ENCODE measurements around the gene PKP2. TPM values are rescaled to one million over a fixed set of nuclear protein-coding genes. Genes with fewer than 3 reads are reported as not detected.

PKP2 gene
- total RNA-seq, 2 experiments from 2014 or later: 0.13 to 0.23 TPM

GRCh38 chr12:32777691-32778175, 118.8 kb downstream of the PKP2 start:
- H3K27ac Mint-ChIP-seq: no peak overlapping the region
- ATAC-seq (no peak), DNase-seq (no peak)
- POLR2A ChIA-PET: no interaction called here
- no peaks in the 10 kb centered on the region for H3K36me3 Mint-ChIP-seq (ENCODE audit: low read depth)
- intact Hi-C loops (cut with micrococcal nuclease): no loop called here
- H3K4me1 Mint-ChIP-seq (ENCODE audit: low read depth): no peaks in the 10 kb centered on the region
- CTCF ChIA-PET: interaction anchor here (1.4 kb wide), 1 partner anchor 22 kb away, joined by 4 read pairs; the partner anchor contains the start of gene YARS2
- peaks cover 14% of the 10 kb centered on the region for H3K27me3 Mint-ChIP-seq
- no peak overlapping the region for H3K4me3 Mint-ChIP-seq
- H3K9me3 Mint-ChIP-seq: no peaks in the 10 kb centered on the region
- no peak for TF ChIP-seq CTCF (IDR thresholded peaks at IDR 0.05)

DNA sequence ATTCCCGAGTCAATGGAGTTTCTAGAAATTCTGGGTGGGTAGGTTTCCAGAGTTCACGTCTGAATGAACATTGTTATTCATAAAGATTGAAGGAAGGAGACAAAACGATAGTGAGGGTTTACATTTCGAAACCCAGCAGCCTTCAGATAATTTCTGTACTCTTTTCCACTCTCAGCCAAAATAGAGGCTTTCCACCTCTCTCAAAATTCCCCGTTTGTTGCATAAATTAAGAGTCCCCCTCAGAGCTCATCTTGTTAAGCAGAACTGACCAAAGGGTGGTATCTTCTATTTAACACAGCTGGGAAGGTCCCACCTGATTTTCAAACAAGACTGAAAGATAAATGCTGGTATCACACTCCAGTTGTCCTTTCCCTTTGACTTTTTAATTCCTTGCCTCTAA, 119.4 kb downstream of the PKP2 start:
- Mint-ChIP-seq H3K4me3 (no peak overlapping the region), H3K9me3 (no peaks in the 10 kb centered on the region), H3K27me3 (peaks cover 14% of the 10 kb centered on the region), H3K36me3 (ENCODE audit: low read depth) (no peaks in the 10 kb centered on the region), H3K27ac (no peak overlapping the region), H3K4me1 (ENCODE audit: low read depth) (no peaks in the 10 kb centered on the region)
- ATAC-seq (no peak), DNase-seq (no peak)
- ChIA-PET POLR2A (no interaction called here), CTCF (no interaction called here)
- intact Hi-C loops (cut with micrococcal nuclease): no loop called here
- TF ChIP-seq CTCF (IDR thresholded peaks at IDR 0.05): no peak

DNA sequence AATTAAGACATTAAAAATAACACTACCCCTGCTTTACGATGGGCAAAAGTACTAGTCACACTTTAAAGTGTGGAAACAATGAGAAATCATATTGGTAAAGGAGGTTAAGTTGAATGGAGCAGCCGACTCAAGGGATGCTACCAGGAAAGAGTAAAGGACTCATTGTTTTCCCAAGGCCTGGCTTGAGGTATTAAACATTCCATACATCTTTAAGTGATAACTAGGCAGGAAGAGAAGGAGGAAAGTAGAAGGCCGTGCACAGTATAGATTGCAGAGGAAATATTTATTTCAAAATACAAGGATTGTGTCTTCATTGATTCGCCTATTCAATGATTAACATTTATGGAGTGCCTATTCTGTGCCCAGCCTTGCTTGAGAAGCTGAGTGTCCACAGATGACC, 120.3 kb downstream of the PKP2 start:
- DNase-seq: no peak
- no peak overlapping the region for H3K4me3 Mint-ChIP-seq
- H3K4me1 Mint-ChIP-seq (ENCODE audit: low read depth): no peaks in the 10 kb centered on the region
- no peak for TF ChIP-seq CTCF (IDR thresholded peaks at IDR 0.05)
- intact Hi-C loops (cut with micrococcal nuclease): no loop called here
- CTCF ChIA-PET: no interaction called here
- no peaks in the 10 kb centered on the region for H3K9me3 Mint-ChIP-seq
- peaks cover 14% of the 10 kb centered on the region for H3K27me3 Mint-ChIP-seq
- no peak overlapping the region for H3K27ac Mint-ChIP-seq
- no peak for ATAC-seq
- POLR2A ChIA-PET: no interaction called here
- no peaks in the 10 kb centered on the region for H3K36me3 Mint-ChIP-seq (ENCODE audit: low read depth)

DNA sequence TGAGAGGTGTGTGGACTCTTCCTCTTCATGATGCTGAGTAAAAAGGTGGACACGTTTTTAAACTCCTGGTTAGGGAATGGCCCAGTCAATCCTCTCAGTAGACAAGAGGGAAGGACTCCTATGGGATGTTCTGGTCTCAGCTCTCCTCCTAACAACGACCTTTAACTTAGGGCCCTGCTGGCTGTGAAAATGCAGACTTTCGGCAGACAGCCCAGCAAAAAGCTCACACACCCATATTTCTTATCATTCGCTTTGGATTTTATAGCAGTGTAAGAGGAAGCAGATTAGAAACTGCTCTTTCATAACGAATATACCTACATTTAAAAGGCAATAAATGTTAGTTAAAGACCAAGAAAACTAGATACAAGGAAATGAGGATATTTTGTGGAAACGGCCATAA, 122.9 kb downstream of the PKP2 start:
- Mint-ChIP-seq H3K27ac (no peak overlapping the region), H3K9me3 (no peaks in the 10 kb centered on the region), H3K4me1 (ENCODE audit: low read depth) (no peaks in the 10 kb centered on the region), H3K27me3 (peaks cover 13% of the 10 kb centered on the region), H3K36me3 (ENCODE audit: low read depth) (no peaks in the 10 kb centered on the region), H3K4me3 (no peak overlapping the region)
- DNase-seq (no peak), ATAC-seq (no peak)
- TF ChIP-seq CTCF (IDR thresholded peaks at IDR 0.05): no peak
- intact Hi-C loops (cut with micrococcal nuclease): no loop called here
- POLR2A ChIA-PET: no interaction called here
- CTCF ChIA-PET: interaction anchor here (1.0 to 1.5 kb wide), 2 partner anchors 15 to 18 kb away, joined by 3 to 5 read pairs; partner anchors contain the start of gene YARS2

- no peak for ATAC-seq
- H3K27me3 Mint-ChIP-seq: peaks cover 16% of the 10 kb centered on the region
- no peak for TF ChIP-seq CTCF (IDR thresholded peaks at IDR 0.05)
- H3K36me3 Mint-ChIP-seq (ENCODE audit: low read depth): no peaks in the 10 kb centered on the region
- H3K4me3 Mint-ChIP-seq: no peak overlapping the region
- H3K27ac Mint-ChIP-seq: no peak overlapping the region
- H3K9me3 Mint-ChIP-seq: no peaks in the 10 kb centered on the region
- no peaks in the 10 kb centered on the region for H3K4me1 Mint-ChIP-seq (ENCODE audit: low read depth)
- no peak for DNase-seq
- CTCF ChIA-PET: no interaction called here
- POLR2A ChIA-PET: no interaction called here
- intact Hi-C loops (cut with micrococcal nuclease): no loop called here
Observed at GRCh38 chr12:32770141-32770540, 126.4 kb downstream of the PKP2 start.

Data from activated CD8-positive, alpha-beta T cell treated with anti-CD3 and anti-CD28 coated beads for 36 hours (primary cell).